ENCODE measurements around the gene MED13L.
"Not testable (repeated sequence)": the region's sequence is repeated elsewhere in the genome, so short reads cannot be mapped to it uniquely, and the experiment has no call there.

The MED13L gene

DNA sequence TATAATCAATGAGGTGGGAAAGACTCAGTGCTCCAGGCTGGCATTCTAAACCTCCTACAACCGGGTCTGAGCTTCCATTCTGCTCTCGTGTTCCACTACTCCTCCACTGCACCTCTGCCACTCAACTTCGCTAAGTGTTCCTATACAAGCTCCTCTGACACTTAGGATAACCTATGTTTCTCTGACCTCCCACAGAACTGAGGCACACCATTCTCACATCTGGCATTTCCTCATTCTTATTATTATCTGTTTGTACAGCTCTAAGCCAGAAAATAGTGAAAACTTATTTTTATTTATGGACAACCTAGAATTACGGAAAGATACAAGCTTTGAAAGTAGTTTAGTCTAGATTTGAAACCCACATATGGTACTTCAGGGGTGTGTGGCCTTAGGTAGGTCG, 127.0 kb downstream of the MED13L start:
- no peak for DNase-seq (ENCODE audit: low spot score)

DNA sequence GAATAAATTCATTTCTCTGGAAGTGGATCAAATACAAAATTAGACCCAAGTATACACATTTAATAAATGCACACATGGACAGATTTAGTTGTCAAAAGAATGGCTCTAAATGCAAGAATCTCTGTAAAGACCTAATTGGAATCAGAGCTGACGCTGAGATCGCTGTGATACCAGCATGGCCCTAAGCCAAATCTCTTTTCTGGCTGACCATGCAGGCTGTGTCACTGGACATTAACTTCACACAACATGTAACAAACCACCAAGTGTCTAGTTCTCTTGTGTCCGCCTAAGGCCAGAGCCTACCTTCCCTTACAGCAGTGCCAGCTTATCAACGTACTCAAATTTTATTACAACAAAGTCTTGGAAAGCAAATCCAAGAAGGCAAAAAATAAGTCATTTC, 127.5 kb downstream of the MED13L start:
- DNase-seq (ENCODE audit: low spot score): no peak

DNA sequence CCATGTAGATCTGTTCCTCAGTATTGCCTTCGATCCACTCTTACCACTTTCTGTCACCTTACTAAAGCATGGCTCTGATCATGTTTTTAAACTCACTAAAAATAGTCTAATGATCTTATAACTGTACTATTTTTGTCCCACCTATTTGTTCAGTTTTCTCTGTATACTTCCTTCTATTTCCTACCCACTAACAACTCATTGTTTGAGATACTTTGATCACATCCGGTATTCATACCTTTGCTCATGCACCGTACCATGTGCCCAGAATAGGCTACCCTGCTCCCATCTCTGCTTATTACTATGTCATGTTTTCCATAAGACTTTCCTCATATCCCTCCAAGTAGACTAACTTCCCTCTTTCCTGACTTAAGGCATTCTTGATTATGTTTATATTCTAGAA, 128.6 kb downstream of the MED13L start:
- no peak for DNase-seq (ENCODE audit: low spot score)

DNA sequence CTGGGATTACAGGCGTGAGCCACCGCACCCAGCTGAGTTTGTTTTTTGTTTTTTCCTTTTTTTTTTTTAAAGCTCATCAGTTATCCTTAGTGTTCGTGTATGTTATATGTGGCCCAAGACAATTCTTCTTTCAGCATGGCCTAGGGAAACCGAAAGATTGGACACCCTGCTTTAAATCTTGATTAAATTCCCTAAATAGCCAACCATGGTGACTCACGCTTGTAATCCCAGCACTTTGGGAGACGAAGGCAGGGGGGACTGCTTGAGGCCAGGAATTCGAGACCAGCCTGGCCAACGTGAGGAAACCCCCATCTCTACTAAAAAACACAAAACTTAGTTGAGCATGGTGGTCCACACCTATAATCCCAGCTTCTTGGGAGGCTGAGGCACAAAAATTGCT, 131.1 kb downstream of the MED13L start:
- DNase-seq (ENCODE audit: low spot score): no peak

DNA sequence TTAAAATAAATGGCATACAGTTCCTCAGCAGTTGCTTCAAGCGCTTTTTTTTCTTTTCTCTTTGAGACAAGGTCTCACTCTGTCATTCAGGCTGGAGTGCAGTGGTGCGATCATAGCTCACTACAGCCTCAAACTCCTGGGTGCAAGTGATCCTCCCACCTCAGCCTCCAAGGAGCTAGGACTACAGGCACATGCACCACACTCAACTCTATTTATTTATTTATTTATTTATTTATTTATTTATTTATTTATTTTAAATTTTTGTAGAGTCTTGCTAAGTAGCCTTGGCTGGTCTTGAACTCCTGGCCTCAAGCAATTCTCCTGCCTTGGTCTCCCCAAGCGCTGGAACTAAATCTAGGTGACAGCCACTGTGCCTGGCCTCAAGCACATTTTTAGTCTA, 132.0 kb downstream of the MED13L start:
- no peak for DNase-seq (ENCODE audit: low spot score)

DNA sequence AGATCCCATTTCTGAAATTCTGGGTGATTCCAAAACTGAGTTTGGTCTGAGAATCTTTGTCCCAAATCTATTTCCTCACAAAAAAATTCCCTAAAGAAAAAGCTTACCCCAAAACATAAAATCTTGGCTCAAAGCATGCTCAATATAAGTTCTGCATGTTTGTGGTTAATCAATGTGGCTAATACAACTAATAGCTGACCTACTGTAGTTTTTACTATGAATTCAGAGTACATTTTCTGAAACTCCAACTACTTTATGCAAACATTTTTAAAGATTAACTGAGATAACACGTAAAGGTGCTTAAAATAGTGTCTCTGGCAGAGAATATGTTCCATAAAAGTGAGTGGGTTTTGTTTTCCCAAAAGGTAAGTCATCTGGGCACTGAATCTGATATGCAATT, 133.1 kb downstream of the MED13L start:
- DNase-seq (ENCODE audit: low spot score): no peak

DNA sequence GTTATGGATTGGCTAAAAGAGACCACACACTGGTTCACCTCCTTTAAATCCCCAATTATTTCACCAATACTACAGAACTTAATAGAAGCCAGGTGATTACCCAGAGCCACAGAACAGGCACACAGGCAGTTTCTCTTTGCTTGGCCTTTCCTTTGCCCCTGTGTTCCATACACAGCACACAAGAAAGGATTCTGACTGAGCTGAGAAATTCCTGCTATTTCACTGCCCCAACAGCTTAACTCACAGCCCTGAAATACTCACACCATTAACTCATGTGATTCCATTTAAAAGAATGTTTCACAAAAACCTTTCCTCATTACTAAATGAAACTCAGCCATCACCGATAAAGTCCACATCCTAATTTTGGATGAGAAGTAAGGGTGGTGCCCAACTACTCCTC, 133.6 kb downstream of the MED13L start:
- DNase-seq (ENCODE audit: low spot score): no peak

DNA sequence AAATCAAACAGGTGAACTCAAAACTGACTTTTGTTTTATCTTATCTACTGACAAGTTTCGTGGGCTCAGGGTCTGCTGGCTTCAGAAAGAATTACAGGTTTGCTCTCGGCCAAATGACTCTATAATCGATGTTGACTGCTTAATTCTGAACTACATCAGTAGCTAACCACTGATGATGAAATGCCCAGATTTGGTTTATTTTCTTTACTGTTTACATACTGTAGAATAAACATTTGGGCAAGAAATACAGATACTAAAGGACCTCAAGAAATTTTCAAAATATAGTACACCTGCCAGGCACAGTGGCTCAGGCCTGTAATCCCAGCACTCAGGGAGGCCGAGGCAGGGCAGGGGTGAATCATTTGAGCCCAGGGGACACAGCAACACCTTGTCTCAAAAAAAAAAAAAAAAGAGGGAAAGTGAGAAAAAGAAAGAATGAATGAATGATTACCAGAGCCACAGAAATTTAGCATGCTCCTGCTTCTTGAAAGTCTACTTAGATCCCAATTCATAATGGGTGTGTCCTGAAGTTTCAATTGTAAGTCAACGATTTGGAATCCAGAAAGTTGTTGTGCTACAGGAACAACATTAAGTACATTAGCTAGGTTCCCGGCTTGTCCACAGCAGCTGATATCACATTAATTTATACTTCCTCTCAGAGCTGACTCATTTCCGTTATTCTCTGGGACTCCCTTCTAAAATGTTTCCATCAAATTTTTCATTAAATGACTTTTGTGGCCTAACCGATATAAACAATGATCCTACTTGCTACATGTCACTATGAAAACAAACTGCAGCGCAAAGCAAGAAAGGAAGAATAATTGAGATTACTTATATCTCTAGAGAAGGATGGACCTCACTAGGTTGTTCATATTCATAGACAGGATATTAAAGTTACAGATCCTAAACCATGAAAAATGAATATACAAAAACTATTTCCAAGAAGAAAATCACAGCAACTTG, 134.3 kb downstream of the MED13L start:
- DNase-seq (ENCODE audit: low spot score): no peak

DNA sequence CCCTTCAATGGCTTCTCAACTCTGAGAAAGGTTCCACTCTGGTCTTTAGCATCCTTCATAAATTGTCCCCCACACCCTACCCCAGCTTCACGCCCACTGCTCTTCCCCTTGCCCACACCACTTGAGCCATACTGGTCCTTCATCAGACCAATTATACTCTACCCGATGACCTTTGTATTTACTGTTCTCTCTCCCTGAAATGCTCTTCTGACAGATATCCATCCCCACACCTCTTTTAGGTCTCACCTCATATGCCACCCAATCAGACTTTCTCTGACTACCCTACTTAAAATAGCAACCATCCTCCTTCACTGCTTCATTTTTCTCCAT, 135.7 kb downstream of the MED13L start:
- DNase-seq (ENCODE audit: low spot score): no peak

DNA sequence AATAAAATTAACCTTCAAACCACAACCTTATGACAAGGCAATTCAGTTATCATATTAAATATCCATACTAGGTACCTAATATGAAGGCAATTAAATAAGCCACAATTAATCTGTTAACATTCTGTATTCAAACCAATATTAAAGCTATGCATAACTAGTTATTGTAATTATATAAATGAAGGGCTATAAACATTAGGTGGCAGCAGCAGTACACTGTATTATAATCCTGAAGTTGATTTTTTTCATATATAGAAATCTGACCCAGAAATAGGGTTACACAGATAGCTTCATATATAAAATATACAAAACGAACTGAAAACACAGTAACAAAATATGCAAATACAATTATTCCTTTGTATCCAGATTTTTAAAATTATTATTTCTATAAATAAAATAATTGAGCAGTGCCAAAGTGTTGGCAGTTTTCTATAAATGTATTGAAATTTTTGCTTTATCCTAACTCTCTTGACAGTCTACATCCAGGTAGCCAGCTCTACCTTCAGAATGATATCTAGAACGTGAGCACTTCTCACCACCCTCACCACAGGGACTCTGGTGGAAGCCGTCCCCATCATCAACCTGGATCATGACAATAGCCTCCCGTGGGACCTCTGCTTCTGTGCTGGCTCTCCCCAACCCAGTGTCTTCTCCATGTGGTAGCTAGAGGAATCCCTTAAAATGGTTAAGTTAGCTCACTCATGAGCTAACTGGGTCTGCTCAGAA, 136.2 kb downstream of the MED13L start:
- DNase-seq (ENCODE audit: low spot score): no peak

DNA sequence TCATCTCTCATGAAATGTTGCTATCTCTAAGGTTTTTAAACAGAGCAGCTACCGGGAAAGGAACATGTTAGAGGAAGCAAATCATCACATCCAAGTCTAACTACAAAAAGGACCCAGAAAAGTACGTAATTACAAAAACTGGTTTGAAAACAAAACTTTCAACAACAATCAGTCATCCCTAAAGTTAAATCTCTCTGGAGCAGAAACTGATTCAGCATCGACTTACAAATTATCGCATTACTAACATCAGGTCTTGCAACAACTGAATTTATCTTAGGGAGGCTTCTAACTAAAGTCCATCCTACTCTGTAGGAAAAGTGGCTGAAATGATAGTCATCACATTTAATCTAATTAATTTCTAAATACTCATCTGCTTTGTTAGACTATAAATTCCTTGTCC, 137.0 kb downstream of the MED13L start:
- no peak for DNase-seq (ENCODE audit: low spot score)

DNA sequence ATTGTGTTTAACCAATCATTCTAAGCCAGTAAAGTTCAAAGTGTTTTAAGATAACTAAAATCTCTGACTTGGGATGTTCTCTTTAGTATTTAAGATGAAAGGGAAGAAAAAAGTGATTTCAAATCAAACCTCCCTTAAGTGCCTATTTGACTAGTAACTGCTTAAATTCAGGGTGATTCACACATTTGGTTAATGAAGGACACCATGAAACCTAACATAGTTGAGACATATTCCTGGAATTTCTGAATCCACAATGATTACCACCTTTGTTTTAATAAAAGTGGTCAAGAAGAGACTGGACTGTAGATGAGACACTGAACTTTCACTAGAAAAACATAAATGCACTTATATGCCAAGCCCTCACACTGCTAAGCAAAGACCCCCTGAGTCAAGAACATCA, 138.7 kb downstream of the MED13L start:
- DNase-seq (ENCODE audit: low spot score): no peak

DNA sequence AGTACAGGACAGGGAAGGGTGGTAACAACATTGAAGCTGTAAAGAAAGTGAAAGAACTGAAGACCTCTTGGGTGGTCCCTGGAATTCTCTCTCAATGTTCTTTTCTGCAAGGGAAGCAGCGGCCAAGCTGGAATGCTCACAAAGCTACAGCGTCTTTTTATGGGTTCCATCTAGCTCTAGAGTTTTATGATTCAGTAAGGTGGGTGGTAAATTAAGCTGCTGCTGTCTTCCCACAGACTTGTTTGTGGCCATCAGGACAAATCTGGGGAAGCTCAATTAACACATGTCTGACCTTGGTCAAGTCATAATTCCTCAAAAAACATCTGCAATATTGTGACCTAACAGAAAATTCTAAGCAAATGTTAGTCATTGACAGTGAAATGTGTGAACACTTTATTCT, 139.1 kb downstream of the MED13L start:
- DNase-seq (ENCODE audit: low spot score): no peak

DNA sequence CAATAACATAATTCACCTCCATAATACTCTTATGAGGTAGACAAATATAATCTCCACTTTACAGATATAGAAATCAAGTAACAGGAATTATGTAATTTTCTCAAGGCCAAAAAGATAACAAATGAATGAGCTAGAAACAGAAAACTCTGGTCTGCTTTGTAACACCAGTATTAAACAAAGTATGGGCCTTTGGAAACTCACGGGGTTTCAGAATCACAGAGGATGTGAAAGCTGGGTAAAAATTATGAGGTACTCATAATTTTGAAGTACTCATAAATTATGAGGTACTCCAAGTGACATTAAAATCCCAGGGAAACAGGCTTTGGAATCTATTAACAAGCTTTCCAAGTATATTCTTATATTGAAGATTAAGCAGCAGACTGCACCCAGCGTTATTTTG, 140.2 kb downstream of the MED13L start:
- no peak for DNase-seq (ENCODE audit: low spot score)

DNA sequence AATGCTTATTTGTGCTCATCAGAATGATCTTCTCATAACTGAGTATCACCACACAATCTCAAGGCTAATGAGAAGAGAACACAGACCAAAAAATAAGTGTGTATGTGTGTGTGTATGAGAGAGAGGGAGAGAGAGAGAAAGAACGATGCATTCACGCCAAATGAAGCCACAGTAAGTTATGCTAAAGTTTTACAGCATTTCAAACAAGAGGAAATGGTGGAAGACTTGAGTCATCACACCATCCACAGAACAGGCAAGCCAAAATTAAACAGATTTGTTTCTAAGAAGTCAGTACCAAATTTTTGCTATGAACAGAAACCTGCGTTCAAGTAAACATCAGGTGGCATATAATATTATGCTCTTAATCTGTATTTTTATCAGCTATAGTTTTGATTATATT, 141.2 kb downstream of the MED13L start:
- DNase-seq (ENCODE audit: low spot score): no peak

DNA sequence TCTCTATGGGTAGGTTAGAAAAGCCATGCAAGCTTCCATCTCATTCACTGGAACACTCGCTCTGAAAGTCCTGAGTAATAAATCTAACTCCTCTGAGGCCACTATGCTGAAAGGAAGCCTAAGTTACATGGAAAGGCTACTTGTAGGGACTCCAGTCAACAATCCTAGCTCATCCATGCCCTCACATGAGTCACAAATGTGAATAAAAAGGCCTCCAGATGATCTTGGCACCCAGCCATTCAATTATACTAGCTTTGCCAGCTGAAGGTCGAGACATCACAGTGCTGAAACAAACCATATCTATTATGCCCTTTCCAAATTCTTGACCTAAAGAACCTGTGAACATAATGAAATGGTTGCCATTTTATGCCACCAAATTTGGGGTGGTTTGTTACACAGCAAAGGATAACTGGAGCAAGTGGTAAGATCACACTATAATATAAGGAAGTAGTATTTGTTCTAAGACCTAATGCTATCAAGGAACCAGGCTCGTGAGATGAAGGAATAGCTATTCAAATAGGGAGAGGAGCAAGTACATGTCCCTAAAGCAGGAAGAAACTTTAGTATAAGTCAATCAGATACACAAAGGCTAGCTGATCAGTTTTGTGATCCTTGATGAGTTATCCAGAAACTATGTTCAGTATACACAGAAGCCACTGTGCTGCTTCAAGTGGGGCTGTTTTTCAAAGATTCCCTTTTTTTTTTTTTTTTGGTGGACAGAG, 142.1 kb downstream of the MED13L start:
- no peak for DNase-seq (ENCODE audit: low spot score)

DNA sequence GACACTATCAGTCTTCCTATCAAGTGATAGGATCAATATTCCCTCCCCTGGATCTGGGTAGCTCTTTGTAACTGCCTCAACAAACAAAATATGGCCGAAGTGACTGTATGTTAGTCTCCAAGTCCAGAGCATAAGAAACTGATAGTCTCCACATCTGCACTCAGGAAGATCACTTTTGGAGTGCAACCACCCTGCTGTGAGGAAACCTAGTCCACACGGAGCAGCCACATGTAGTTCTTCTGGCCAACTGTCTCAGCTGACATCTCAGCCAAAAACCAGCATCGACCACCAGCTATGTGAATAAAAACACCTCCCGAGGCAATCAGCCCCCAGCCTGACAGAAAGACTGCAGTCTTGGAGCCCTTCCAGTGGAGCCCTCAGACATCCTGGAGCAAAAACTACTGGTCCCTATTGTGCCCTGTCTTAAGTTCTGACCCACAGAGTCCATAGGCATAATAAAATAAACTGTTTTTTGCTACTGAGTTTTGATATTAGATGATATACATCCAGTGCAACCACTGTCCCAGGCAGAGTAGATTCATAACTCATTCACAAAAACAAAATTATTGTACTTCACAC, 143.8 kb downstream of the MED13L start:
- DNase-seq (ENCODE audit: low spot score): no peak

DNA sequence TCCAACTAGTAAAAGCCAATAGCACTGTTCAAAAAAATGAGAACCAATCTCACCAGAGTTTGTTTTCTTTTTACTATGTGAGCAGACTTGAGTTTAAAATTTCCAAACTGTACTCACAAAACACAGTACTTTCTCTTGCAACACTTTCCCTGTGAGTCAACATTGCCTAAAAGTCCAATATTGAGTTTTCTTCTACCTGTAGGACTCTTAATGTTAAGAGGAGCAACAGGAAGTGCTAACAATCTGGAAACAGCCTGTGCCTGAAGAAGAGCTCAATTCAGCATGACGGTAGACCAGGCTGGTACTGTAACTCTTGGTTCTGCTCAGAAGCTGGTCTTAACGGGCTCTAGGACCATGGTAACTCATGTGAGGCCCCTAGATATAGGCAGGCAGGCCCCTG, 144.3 kb downstream of the MED13L start:
- DNase-seq (ENCODE audit: low spot score): no peak

DNA sequence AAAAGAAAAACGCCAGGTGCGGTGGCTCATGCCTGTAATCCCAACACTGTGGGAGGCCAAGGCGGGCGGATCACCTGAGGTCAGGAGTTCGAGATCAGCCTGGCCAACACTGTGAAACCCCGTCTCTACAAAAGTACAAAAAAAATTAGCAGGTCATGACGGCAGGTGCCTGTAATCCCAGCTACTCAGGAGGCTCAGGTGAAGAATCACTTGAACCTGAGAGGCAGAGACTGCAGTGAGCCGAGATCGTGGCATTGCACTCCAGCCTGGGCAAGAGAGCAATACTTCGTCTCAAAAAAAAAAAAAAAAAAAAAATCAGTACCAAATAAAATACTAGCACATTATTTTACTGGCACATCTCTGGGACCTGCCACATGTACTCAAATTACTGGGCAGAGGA, 145.5 kb downstream of the MED13L start:
- not testable (repeated sequence) for DNase-seq (ENCODE audit: low spot score)

DNA sequence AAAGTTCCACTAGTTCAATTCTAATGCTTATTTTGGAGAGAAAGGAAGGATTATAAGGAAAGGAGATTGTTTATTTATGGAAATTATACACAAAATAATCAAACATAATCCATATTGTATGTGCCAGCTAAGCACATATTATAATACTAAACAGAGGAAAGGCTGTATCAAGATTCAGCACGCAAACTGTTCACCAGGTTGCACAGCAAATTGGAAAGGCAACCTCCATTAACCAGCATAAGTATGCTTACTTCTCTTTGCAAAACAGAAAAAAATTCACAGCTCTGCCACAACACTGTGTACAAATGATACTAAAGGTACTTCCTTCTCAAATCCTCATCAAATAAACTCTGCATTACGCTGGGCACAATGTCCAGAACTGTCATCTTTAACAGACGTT, 146.3 kb downstream of the MED13L start:
- DNase-seq (ENCODE audit: low spot score): no peak

DNA sequence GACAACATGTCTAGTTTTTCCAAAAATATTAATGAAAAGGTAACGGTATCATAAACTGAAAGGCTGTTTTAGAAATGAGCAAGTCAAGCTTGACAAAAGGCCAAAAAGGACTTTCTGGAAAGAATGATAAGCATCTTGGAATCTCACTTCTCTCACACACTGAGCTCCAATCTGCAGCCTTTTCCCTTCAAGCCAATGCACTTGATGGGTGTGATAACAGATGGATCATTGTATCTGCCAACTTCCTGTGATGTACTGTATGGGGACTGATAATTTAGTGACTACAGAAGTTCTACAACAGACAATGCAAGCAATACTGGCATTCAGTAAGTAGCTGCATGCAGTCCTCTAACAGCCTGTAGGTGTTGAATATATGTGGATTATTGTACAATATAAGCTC, 147.1 kb downstream of the MED13L start:
- no peak for DNase-seq (ENCODE audit: low spot score)

DNA sequence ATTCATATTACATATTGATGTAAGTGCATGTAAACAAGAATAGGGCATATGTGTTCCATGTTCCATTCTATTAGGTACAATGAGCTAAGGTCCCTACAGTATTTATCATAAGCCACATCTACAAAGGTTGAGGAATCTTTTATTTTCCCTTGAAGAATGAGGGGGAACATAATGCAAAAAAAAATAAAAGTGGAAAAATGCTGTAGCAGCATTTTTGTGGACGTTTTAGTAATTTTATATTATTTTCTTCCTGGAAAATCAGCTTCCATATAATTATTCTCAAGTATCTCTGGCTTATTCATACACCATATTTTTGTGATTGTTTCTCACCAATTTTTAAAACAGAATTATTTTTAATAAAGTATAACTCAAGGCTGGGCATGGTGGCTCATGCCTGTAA, 148.7 kb downstream of the MED13L start:
- DNase-seq (ENCODE audit: low spot score): no peak

DNA sequence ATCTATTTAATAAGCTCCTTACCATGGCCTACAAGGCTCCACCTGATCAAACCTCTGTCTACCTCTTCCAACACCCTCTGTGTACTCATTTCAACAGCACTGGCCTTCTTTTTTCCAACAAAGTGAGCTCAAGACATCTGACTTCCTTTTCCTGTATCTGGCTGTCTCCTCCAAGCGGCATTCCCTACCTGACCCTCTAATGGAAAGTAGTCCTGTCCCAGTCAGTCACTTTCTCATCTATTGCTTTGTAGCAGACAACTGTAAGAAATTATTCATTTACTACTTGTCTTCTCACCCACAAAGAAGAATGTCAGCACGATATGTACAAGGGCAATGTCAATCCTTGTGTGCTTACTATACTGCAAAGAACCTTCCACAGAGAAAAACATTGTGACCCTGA, 149.6 kb downstream of the MED13L start:
- DNase-seq (ENCODE audit: low spot score): no peak
